NCI-H526 treated with DMSO at 0.1 percent for 48 hours (cell line): ENCODE results near the gene SYNM.

Source experiments
- DNase-seq: peaks from one replicate; lab custom pipeline; 2025; lab: John Stamatoyannopoulos, UW

Gene SYNM

GRCh38 chr15:99124641-99125040, 19.8 kb downstream of the SYNM start:
- no peak for DNase-seq

GRCh38 chr15:99125061-99125891, 20.4 kb downstream of the SYNM start:
- DNase-seq = no peak

GRCh38 chr15:99126131-99126588, 21.3 kb downstream of the SYNM start:
- no peak for DNase-seq

- DNase-seq = no peak
Measured at GRCh38 chr15:99126930-99127329, 22.1 kb downstream of the SYNM start.

GRCh38 chr15:99127773-99128172, 22.9 kb downstream of the SYNM start:
- no peak for DNase-seq

- DNase-seq = no peak
Measured at GRCh38 chr15:99128411-99128810, 23.5 kb downstream of the SYNM start.

- DNase-seq = no peak
Measured at GRCh38 chr15:99129644-99130043, 24.8 kb downstream of the SYNM start.

- no peak for DNase-seq
Measured at GRCh38 chr15:99130314-99130713, 25.4 kb downstream of the SYNM start.

- DNase-seq = no peak
Measured at GRCh38 chr15:99130765-99131440, 26.0 kb downstream of the SYNM start.

GRCh38 chr15:99131441-99132023, 26.7 kb downstream of the SYNM start:
- DNase-seq = no peak

- no peak for DNase-seq
Measured at GRCh38 chr15:99132122-99132521, 27.2 kb downstream of the SYNM start.

GRCh38 chr15:99132634-99133287, 27.9 kb downstream of the SYNM start:
- no peak for DNase-seq

GRCh38 chr15:99134317-99134821, 29.5 kb downstream of the SYNM start:
- DNase-seq = no peak

GRCh38 chr15:99135194-99135593, 30.3 kb downstream of the SYNM start:
- no peak for DNase-seq

GRCh38 chr15:99137111-99137546, 32.2 kb downstream of the SYNM start:
- DNase-seq = no peak

- DNase-seq = no peak
Measured at GRCh38 chr15:99137877-99138276, 33.0 kb downstream of the SYNM start.

GRCh38 chr15:99138491-99138982, 33.7 kb downstream of the SYNM start:
- no peak for DNase-seq

- DNase-seq = no peak
Measured at GRCh38 chr15:99139276-99139675, 34.4 kb downstream of the SYNM start.

- no peak for DNase-seq
Measured at GRCh38 chr15:99140590-99140989, 35.7 kb downstream of the SYNM start.

- DNase-seq = no peak
Measured at GRCh38 chr15:99141943-99142342, 37.1 kb downstream of the SYNM start.

- DNase-seq = peak; percentile 90
Measured at GRCh38 chr15:99142562-99142961, 37.7 kb downstream of the SYNM start.

- DNase-seq = no peak
Measured at GRCh38 chr15:99143242-99143641, 38.4 kb downstream of the SYNM start.
